Right forelimb (tissue), 1 donor: ENCODE results near the gene TSPAN32.

Experiments
- DNase-seq: peaks from one replicate; pipeline ENCODE4 v3.0.0-alpha.2; 2018

The TSPAN32 gene

DNA sequence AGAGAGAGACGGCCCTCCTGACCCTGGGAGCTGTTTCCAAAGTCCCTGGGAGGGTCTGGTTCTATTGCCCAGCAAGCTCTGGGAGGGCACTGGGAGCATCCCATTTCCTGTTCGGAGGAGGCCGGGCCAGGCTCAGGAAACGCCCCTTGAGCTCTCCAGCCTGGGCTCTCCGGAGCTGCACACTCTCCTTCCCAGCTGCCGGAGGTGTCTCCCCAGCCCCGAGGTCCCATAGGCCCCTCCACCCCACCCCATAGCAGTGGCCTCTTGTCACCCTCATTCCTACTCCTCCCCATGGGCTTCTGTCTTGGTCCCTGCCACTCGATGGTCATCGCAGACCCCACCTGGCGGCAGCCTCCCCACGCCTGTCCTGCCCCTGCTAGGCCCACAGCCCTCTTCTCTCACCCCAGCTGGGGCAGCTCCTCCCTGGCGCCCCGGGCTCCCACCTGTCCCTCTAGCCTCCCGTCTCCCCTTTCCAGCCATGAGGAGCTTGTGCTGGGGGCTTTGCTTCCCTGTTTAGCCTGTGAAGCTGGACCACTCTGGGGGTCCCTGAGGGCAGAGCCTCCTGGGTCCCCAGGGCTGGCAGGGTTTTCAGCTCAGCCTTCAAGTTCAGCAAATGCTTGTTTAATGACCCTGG, 2.8 kb downstream of the TSPAN32 start:
- no peak for DNase-seq

- peak; percentile 89 for DNase-seq
These were observed 3.4 kb downstream of the TSPAN32 start for GRCh38 chr11:2305140-2305778.

DNA sequence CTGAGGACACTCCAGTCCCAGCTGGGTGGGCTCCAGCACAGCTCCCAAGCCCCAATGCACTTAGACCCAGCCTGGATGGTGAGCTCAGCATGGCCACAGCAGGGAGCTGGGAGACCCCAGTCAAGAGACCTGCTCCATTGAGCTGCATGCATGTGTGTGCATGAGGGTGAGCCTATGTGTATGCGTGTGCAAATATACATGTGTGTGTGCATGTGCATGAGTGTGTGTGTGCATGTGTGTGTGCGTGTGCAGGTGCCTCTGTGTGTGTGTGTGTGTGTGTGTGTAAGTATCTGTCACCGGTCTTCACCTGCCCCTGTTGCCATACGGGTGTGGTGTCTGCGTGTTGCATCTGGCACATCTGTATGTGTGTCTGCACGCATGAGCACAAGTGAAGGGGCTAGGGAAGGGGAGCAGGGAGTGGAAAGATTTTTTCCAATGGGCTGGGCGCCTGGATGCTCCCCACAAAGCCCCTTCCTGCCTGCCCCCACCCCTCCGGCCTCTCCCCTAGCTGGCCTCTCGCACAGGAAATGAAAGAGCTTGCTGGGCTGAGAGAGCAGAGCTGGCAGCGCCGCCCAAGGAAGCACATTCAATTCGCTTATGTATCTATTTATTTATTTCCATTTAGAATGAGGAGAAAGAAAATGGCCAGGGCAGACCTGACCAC, 4.1 kb downstream of the TSPAN32 start:
- DNase-seq: peak; percentile 92

GRCh38 chr11:2306452-2306823, 4.6 kb downstream of the TSPAN32 start:
- DNase-seq: peak; percentile 95

- peak; percentile 73 for DNase-seq
These were observed 5.2 kb downstream of the TSPAN32 start for GRCh38 chr11:2306877-2307500.

GRCh38 chr11:2307501-2308331, 5.9 kb downstream of the TSPAN32 start:
- no peak for DNase-seq

GRCh38 chr11:2308713-2309112, 6.9 kb downstream of the TSPAN32 start:
- DNase-seq: no peak

- no peak for DNase-seq
These were observed 7.6 kb downstream of the TSPAN32 start for GRCh38 chr11:2309251-2310072.

- no peak for DNase-seq
These were observed 8.4 kb downstream of the TSPAN32 start for GRCh38 chr11:2310073-2310785.

- no peak for DNase-seq
These were observed 9.1 kb downstream of the TSPAN32 start for GRCh38 chr11:2310786-2311352.

DNA sequence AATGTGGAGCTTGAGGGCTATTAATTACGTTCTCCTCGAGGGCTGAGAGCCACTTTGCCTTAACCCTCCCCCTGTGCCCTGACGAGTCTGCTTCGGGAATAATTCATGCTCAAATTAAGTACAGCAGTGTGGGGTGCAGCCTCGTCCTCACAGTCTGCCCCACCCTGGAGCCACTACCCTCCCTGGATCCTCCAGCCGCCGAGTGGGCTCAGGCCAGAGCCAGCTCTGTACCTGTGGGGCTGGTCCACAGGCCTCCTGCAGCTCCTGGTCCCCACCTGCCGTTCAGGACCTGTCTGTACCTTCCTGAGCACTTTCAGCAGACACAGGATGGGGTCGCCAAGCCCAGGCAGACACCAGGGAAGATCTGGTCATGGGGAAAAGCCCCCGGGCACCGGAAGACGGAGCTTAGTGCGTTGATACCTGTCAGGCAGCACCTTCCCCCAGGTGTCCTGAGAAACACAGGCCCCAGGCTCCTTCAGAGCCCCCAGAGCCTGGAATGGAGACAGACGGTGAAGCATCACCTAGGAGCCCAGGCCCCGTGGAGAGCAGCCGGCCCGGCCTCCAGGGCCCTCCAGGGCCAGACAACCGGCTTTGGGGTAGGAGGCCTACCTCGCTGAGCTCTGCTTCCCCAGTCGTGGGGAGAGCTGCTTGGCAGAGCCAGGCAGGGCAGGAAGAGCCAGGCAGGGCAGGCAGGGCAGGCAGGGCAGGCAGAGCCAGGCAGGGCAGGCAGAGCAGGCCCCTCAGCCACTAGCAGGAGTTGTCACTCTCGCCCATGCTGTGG, 9.7 kb downstream of the TSPAN32 start:
- no peak for DNase-seq

DNA sequence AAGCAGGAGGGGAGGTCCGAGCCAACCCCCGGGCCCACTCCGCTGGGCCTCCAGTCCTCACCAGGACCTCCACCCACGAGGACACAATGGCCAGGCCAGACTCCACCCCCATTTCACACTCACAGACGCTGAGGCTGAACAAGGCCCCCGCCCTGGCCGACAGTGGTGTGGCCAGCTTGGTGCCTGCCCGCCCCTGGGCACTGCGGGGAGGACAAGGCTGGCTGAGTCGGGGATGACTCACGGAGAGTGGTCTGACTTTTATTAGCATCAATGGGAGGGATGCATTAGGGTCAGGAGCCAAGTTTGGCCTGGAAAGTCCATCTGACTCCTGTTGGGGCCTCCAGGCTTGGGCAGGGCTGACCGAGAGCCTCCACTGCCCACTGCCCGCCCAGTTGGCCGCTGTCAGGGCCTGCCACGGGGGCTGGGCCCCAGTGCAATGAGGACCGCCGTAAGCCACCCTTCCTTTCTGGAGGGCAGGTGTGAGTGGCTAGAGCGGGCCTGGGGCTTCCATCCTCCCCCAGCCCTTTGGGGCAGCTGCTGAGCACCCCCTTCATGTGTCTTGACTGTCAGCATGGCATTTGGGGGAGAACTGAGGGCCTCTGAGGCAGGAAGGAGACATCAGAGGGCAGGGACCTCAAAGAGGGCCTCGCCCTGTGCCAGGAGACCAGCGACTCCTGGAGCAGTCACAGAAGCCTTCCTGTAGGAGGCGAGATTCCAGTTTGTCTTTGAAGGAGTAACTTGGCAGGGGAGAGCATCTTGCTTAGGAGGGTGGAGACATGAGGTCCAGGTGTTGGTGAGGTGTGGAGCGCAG, 10.6 kb downstream of the TSPAN32 start:
- peak; percentile 60 for DNase-seq

DNA sequence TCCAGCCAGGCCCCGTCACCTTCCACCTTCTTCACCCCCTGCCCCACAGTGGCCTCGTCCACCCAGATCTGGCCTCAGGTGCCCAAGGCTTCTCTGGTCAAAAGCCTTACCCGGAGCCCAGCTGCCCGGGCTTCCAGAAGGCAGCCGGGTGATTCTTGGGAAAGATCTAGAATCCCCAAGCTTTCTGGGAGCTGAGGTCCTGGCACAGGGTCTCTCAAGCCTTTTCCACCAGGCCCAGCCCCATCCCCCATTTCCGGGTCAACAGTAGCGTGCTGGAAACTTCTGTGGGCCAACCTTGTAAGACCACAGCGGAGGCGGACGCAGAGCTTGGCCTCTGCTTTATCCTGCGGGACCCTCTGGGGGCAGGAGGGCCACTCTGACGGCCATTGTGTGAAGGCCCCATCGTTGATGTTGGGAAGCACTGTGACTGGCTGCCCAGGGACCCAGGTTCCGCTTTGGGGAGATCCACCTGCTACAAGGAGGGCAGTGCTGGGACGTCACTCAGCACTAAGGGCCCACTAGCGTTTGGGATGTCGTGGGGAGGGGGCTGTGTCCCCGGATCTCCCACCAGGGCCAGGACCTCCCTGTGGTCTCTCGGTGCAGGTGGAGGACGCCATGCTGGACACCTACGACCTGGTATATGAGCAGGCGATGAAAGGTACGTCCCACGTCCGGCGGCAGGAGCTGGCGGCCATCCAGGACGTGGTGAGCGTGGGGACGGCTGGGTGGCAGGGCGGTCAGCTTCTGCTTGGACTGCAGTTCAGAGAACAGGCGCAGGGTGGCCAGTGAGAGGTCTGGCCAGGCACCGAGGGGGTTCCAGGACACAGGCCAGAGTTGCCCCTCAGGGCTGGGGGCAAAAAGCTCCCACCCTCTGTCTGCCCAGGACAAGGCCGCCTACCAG, 11.5 kb downstream of the TSPAN32 start:
- no peak for DNase-seq

DNA sequence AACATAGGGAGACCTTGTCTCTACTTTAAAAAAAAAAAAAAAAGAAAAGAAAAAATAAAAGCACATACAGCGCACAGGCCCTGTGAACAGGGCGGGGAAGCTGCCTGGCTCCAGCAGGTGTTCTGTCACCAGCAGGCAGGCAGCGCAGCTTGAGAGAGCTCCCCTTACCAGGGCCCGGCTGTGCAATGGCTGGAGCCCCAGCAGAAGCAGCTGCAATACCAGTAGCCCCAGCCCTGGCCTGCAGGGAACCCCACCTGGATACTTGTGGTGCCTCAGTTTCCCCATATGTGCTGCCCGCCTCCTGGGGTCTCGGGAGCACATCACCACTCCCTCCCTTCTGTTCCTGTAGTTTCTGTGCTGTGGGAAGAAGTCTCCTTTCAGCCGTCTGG, 12.3 kb downstream of the TSPAN32 start:
- DNase-seq: no peak

GRCh38 chr11:2314525-2315394, 12.9 kb downstream of the TSPAN32 start:
- DNase-seq: peak; percentile 92

- DNase-seq: no peak
These were observed 13.8 kb downstream of the TSPAN32 start for GRCh38 chr11:2315395-2316168.
